ENCODE results near the gene WDR31.
"Not testable (repeated sequence)": the region's sequence is repeated elsewhere in the genome, so short reads cannot be mapped to it uniquely, and the experiment has no call there.

Gene WDR31

GRCh38 chr9:113372059-113372458 is 32.0 kb upstream of the WDR31 start:
- no peak overlapping the region for H3K4me3 ChIP-seq (replicated peaks in 1 of 2; ENCODE audit: low read depth in 2 of 2, low read length in 2 of 2)
- DNase-seq (ENCODE audit: low read depth in 2 of 2): no peak
- TF ChIP-seq CTCF (IDR thresholded peaks at IDR 0.05; ENCODE audit: low read depth, low read length): no peak

DNA sequence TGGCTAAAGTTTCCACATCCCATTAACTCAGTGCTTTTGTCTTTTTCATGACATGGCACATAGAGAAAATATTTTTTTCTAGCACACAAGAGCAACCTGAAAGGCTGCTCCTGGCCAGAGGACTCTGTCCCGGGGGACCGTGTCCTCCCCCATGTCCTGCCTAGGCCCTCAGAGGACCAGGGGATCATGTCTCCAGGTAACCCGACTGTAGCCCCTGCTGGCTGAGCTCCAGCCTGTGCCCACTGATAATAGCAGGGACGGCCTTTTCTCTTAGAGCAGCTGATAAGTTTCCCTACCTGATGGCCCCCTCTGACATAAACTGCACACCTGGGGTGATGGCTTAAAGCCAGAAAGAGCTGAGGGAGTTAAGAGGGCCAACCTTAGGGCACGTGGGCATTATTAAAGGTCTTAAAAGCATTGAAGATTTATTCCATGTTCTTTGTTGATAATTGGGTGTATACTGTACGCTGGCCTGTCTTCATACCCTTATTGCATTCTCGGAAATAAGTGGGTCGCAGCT is 30.8 kb upstream of the WDR31 start:
- no peak overlapping the region for H3K4me3 ChIP-seq (replicated peaks in 1 of 2; ENCODE audit: low read depth in 2 of 2, low read length in 2 of 2)
- TF ChIP-seq CTCF (IDR thresholded peaks at IDR 0.05; ENCODE audit: low read depth, low read length): no peak
- no peak for DNase-seq (ENCODE audit: low read depth in 2 of 2)

- DNase-seq (ENCODE audit: low read depth in 2 of 2): no peak
- H3K4me3 ChIP-seq (replicated peaks in 1 of 2; ENCODE audit: low read depth in 2 of 2, low read length in 2 of 2): no peak overlapping the region
- TF ChIP-seq CTCF (IDR thresholded peaks at IDR 0.05; ENCODE audit: low read depth, low read length): no peak
Observed at GRCh38 chr9:113369855-113370140, 29.7 kb upstream of the WDR31 start.

GRCh38 chr9:113368982-113369854 is 29.1 kb upstream of the WDR31 start:
- no peak overlapping the region for H3K4me3 ChIP-seq (replicated peaks in 1 of 2; ENCODE audit: low read depth in 2 of 2, low read length in 2 of 2)
- TF ChIP-seq CTCF (IDR thresholded peaks at IDR 0.05; ENCODE audit: low read depth, low read length): no peak
- DNase-seq (ENCODE audit: low read depth in 2 of 2): no peak

DNA sequence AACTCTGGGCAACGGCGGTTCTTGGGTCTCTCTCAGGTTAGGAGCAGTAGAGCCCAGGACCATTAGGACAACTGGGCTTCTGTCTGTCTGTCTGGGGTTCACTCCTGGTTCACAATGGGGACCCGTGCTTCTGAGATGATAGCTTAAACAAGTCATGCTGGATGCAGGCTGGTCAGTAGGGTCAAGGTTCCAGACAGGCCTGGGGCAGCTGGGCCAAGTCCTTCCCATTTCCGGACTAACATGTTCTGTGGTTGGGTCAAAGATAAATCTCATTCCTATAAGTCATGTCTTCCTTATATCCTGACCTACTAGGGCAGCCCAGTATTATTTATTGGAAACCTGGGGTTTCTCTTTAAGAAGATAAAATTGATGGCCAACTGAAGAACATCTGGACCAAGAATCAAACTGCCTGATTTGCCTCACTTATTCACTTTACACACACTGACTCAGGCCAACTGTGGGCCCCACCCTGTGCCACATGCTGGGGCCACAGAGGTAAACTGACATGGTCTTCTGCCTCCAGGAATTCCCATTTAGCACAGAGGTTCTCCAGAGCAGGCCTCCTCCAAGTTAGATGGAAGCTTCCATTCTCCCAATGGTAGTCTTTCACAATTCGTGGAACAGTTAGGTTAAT is 28.4 kb upstream of the WDR31 start:
- no peak for DNase-seq (ENCODE audit: low read depth in 2 of 2)
- H3K4me3 ChIP-seq (replicated peaks in 1 of 2; ENCODE audit: low read depth in 2 of 2, low read length in 2 of 2): no peak overlapping the region
- no peak for TF ChIP-seq CTCF (IDR thresholded peaks at IDR 0.05; ENCODE audit: low read depth, low read length)

DNA sequence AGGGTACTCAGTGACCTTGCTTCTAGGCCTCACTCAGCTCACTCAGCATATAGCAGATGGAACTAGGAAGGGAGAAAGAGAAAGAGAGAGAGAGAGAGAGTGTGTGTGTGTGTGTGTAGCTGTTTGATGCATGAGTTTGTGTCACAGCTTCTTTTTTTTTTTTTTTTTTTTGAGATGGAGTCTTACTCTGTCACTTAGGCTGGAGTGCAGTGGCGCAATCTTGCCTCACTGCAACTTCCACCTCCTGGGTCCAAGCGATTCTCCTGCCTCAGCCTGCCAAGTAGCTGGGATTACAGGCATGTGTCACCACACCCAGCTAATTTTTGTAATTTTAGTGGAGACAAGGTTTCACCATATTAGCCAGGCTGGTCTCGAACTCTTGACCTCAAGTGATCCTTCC is 25.6 kb upstream of the WDR31 start:
- H3K4me3 ChIP-seq (replicated peaks in 1 of 2; ENCODE audit: low read depth in 2 of 2, low read length in 2 of 2): not testable (repeated sequence)
- peak in 1 of 2 donors; percentile 13 for DNase-seq (ENCODE audit: low read depth in 2 of 2)

DNA sequence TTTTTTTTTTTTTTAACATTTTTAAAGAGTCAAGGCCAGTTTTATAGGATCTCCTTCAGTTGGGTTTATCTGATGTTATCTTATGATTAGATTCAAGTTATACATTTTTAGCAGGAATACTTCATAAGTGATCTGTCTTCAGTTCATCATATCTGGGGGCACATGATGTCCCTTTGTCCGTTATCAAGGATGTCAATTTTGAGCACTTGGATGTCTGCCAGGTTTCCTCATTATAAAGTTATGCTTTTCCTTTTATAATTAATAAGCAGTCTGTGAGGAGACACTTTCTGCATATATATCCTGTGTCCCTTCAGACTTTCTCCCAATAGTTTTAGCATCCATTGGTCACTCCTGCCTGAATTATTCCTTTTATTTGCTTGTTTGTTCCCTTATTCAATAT is 24.9 kb upstream of the WDR31 start:
- no peak for TF ChIP-seq CTCF (IDR thresholded peaks at IDR 0.05; ENCODE audit: low read depth, low read length)
- H3K4me3 ChIP-seq (replicated peaks in 1 of 2; ENCODE audit: low read depth in 2 of 2, low read length in 2 of 2): no peak overlapping the region
- no peak for DNase-seq (ENCODE audit: low read depth in 2 of 2)
